BJ (cell line): Measurements from ENCODE around the gene LMX1B. TPM values are rescaled to one million over a fixed set of nuclear protein-coding genes. Genes with fewer than 3 reads are reported as not detected.

Experiments
- CTCF ChIA-PET: fragments of 350-600 bp; formaldehyde crosslinking; extraction: SDS; loops from one replicate; lab custom pipeline; 2021; ENCODE audit warnings: antibody characterized with exemption, inconsistent platforms; lab: Yijun Ruan, JAX
- POLR2A ChIA-PET: fragments of 300-600 bp; sonication (Branson Sonifier 250); formaldehyde crosslinking; extraction: SDS; loops from one replicate; lab custom pipeline; 2021; ENCODE audit warnings: antibody characterized with exemption; lab: Charles Lee
- DNase-seq: peaks from one replicate; pipeline ENCODE4 v3.0.0-alpha.2; 2011; ENCODE audit warnings: low read depth
- H3K27me3 ChIP-seq: 2 replicates; pipeline ENCODE4 v1.6.0; 2011; ENCODE audit warnings: low read length; ENCODE audit not compliant: control insufficient read depth, insufficient read depth
- H3K36me3 ChIP-seq: 2 replicates; pipeline ENCODE4 v1.5.1; 2011; ENCODE audit warnings: low read length; ENCODE audit not compliant: control insufficient read depth, insufficient read depth
- H3K4me3 ChIP-seq: 2 replicates; pipeline ENCODE4 v1.5.1; 2011; ENCODE audit warnings: low read depth, mild to moderate bottlenecking, control low read depth, low read length
- polyA plus RNA-seq: library from polyadenylated mRNA; depleted of rRNA; stranded (reverse); fragments of >200 nt; gene quantifications from 2 replicates; pipeline ENCODE4 v1.2.3, GENCODE V29; 2011
- TF ChIP-seq, protein P1 (sequence below): IDR thresholded peaks from 2 replicates; pipeline ENCODE4 v1.5.1; 2011; ENCODE audit warnings: low read depth, mild to moderate bottlenecking, control low read depth, inconsistent platforms, low read length, moderate library complexity; ENCODE audit not compliant: insufficient read depth

LMX1B gene
- polyA plus RNA-seq, 1 experiment, result not detected

DNA sequence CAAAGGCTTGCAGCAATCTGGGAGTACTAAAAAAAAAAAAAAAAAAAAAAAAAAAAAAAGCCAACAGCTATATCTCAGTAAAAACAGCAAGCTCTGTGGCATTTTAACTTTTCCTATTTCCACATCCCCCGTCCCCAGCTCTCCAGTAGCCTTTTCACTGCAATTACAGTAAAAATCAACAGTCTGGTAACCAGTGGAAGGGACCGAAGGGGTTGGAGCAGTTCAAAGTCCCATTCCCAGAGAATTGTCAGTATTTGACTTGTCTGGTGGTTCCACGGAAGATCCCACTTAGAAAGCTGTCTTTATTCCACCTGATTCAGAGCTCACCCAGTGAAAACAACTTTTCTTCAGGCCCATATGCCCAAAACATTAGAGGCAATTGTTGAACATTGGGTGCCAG is 119.3 kb downstream of the LMX1B start:
- CTCF ChIA-PET, result interaction anchor here (1.1 to 3.2 kb wide), 2 partner anchors 26 to 32 kb away, joined by 3 to 13 read pairs; no protein-coding TSS in a partner anchor

DNA sequence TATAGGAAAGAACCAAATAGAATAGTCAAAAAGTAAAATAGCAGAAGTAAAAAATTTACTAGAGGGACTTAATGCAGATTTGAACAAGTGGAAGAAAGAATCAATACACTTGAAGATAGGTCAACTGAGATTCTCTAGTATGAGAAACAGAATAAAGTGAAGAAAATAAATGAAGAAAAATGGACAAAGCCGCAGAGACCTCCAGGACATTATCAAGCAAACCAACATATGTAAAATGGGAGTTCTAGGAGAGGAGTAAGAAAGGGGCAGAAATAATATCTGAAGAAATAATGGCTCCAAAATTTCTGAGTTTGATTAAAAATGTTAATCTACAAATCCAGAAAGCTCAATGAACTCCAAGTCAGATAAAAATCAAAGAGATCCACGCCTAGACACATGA is 121.1 kb downstream of the LMX1B start:
- Histone ChIP-seq H3K4me3 (no peak overlapping the region), H3K27me3 (peaks cover 4% of the 10 kb centered on the region; the same call in 1 of the 2 replicates), H3K36me3 (no peaks in the 10 kb centered on the region)
- ChIA-PET POLR2A (no interaction called here), CTCF (interaction anchor here (0.6 to 3.2 kb wide), 3 partner anchors 8 to 28 kb away, joined by 3 to 13 read pairs (median 5); no protein-coding TSS in a partner anchor)
- DNase-seq, result no peak
- TF ChIP-seq, protein P1, sequence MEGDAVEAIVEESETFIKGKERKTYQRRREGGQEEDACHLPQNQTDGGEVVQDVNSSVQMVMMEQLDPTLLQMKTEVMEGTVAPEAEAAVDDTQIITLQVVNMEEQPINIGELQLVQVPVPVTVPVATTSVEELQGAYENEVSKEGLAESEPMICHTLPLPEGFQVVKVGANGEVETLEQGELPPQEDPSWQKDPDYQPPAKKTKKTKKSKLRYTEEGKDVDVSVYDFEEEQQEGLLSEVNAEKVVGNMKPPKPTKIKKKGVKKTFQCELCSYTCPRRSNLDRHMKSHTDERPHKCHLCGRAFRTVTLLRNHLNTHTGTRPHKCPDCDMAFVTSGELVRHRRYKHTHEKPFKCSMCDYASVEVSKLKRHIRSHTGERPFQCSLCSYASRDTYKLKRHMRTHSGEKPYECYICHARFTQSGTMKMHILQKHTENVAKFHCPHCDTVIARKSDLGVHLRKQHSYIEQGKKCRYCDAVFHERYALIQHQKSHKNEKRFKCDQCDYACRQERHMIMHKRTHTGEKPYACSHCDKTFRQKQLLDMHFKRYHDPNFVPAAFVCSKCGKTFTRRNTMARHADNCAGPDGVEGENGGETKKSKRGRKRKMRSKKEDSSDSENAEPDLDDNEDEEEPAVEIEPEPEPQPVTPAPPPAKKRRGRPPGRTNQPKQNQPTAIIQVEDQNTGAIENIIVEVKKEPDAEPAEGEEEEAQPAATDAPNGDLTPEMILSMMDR, result no peak

More for the DNA sequence above, 119.3 kb downstream of the LMX1B start:
- no peak for DNase-seq
- Histone ChIP-seq H3K27me3 (no peaks in the 10 kb centered on the region; the same call in 1 of the 2 replicates), H3K4me3 (no peak overlapping the region), H3K36me3 (no peaks in the 10 kb centered on the region)
- TF ChIP-seq, protein P1, result no peak
- POLR2A ChIA-PET, result no interaction called here

DNA sequence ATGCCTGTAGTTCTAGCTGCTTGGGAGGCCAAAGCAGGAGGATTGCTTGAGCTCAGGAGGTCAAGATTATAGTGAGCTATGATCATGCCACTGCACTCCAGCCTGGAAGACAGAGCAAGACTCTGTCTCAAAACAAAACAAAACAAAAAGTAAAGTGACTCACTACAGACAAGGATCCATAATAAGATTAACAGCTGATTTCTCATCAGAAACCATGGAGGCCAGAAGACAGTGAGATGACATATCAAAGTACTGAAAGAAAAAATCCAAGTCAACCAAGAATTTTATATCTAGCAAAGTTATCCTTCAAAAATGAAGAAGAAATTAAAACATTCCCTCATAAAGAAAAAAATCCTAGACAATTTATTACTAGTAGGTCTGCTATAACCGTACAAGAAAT is 121.8 kb downstream of the LMX1B start:
- CTCF ChIA-PET, result no interaction called here
- no peak for DNase-seq
- POLR2A ChIA-PET, result no interaction called here

DNA sequence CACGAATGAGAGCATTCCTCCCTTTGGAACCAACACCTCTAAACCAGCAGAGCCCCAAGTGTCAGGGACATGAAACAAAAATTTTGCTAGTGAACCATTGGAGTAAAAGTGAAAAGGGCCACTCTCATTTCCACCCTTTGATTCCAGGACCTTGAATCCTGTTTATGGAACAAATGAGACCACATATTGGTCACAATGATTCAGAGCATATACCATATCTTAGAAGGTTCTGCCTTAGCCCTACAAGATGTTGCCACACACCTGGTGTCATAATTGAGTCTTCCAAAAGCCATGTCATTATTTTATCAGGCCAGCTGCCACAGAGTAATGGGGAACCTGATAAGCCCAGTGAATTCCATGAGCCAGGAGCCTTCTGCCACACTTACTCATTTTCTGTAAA is 124.8 kb downstream of the LMX1B start:
- ChIA-PET CTCF (no interaction called here), POLR2A (no interaction called here)
- Histone ChIP-seq H3K36me3 (no peaks in the 10 kb centered on the region), H3K27me3 (peaks cover 4% of the 10 kb centered on the region), H3K4me3 (no peak overlapping the region)
- TF ChIP-seq, protein P1, result no peak
- DNase-seq, result no peak

More for the DNA sequence above, 121.8 kb downstream of the LMX1B start:
- Histone ChIP-seq H3K27me3 (peaks cover 4% of the 10 kb centered on the region; the same call in 1 of the 2 replicates), H3K4me3 (no peak overlapping the region), H3K36me3 (no peaks in the 10 kb centered on the region)
- TF ChIP-seq, protein P1, result no peak

DNA sequence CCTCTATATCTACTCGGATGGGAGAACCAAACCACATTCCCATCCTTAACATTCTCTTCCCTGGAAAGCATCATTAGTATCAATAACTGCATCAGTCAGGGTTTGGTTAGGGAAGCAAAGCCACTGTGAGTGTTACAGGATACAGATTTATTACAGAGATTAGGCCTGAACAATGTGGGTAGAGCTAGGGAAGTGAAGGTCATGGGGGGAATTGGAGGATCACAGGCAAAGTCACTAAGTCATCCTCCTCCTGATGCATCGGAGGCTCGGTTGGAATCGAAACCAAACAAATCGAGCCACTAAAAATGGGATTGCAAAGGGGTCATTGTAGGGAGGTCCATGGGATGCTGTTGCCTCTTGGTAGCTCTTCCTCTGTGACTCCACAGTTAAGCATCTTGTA is 129.3 kb downstream of the LMX1B start:
- Histone ChIP-seq H3K27me3 (peaks cover 12% of the 10 kb centered on the region), H3K4me3 (no peak overlapping the region), H3K36me3 (no peaks in the 10 kb centered on the region)
- CTCF ChIA-PET, result interaction anchor here (1.5 to 2.3 kb wide), 2 partner anchors 9 to 37 kb away, joined by 5 to 9 read pairs; no protein-coding TSS in a partner anchor
- TF ChIP-seq, protein P1, result no peak
- DNase-seq, result no peak
- POLR2A ChIA-PET, result interaction anchor here (0.5 kb wide), 1 partner anchor 645 kb away, joined by 7 read pairs; no protein-coding TSS in a partner anchor
